GM12891 (cell line): ENCODE results near the gene PIK3R1.

Experiments
- POLR2A ChIP-seq: IDR thresholded peaks from 2 replicates; pipeline ENCODE4 v1.6.1; 2011; ENCODE audit warnings: low read depth, low read length, control low read depth
- POLR2AphosphoS5 ChIP-seq: IDR thresholded peaks from 2 replicates; pipeline ENCODE4 v1.6.1; 2011; ENCODE audit warnings: low read depth, low read length, control low read depth
- TAF1 ChIP-seq: IDR thresholded peaks from 2 replicates; pipeline ENCODE4 v1.6.1; 2011; ENCODE audit warnings: low read depth, low read length, control low read depth

- no peak for TF ChIP-seq POLR2A
- no peak for TF ChIP-seq POLR2AphosphoS5
- no peak for TF ChIP-seq TAF1
These were observed 70.5 kb downstream of the PIK3R1 start for GRCh38 chr5:68285851-68286611.
